Left lung (tissue), 10 donors: ENCODE data around the gene BLOC1S5. TPM values are rescaled to one million over a fixed set of nuclear protein-coding genes. Genes with fewer than 3 reads are reported as not detected.

Experiments used
- ATAC-seq: fragments of 200-7000 bp; cut with Tn5 transposase; one replicate; pipeline ENCODE4 v1.9.1; 2020; ENCODE audit warnings: moderate library complexity
- DNase-seq, 4 donors: peaks; one replicate each; pipeline ENCODE4 v3.0.0-alpha.2; 2013 to 2020
- H3K27ac ChIP-seq, 2 donors: fragments of 200-600 bp; sonication (generic) in 1 of 2; one replicate each; pipeline versions ENCODE4 v1.5.0 to v1.8.0; 2020 to 2021
- H3K27me3 ChIP-seq, 2 donors: fragments of 200-600 bp; sonication (generic) in 1 of 2; one replicate each; pipeline versions ENCODE4 v1.5.0 to v1.8.0; 2020 to 2021
- H3K36me3 ChIP-seq, 2 donors: fragments of 200-600 bp; sonication (generic) in 1 of 2; one replicate each; pipeline versions ENCODE4 v1.5.0 to v1.8.0; 2020 to 2021
- H3K4me1 ChIP-seq, 2 donors: fragments of 200-600 bp; one replicate each; pipeline ENCODE4 v1.8.0; 2021
- H3K4me3 ChIP-seq, 2 donors: fragments of 200-600 bp; sonication (generic) in 1 of 2; one replicate each; pipeline versions ENCODE4 v1.5.0 to v1.8.0; 2020 to 2021; ENCODE audit warnings: mild to moderate bottlenecking in 1 of 2
- H3K9me3 ChIP-seq, 2 donors: fragments of 200-600 bp; sonication (generic) in 1 of 2; one replicate each; pipeline versions ENCODE4 v1.5.0 to v1.8.0; 2020 to 2021
- intact Hi-C, 2 donors: fragments of 100-400 bp; cut with DNase I; formaldehyde crosslinking; loops; one replicate each; pipeline versions ENCODE4 v1.11.2 to v1.14.2; 2022
- polyA plus RNA-seq, 6 donors: library from polyadenylated mRNA; unstranded; fragments of 120-200 nt; gene quantifications; one replicate each; pipeline ENCODE4 v1.2.1, GENCODE V29; 2013; ENCODE audit not compliant: insufficient read length in 6 of 6
- total RNA-seq, 2 donors: library from RNA; stranded (reverse); fragmentation: NEBNext Ultra II Directional; extraction: Animal tissue kit (Norgen Biotek cat#: 25700); gene quantifications; one replicate each; pipeline ENCODE4 v1.2.1, GENCODE V29; 2021
- TF ChIP-seq, protein P1 (sequence below), 2 donors: fragments of 200-600 bp; sonication (generic) in 1 of 2; IDR thresholded peaks; one replicate each; pipeline versions ENCODE4 v1.5.0 to v1.8.0; 2021; ENCODE audit warnings: antibody characterized with exemption in 2 of 2
- donor health status: DM: no; HTN: yes; CAD: no.
- donor health status: DM: no; HTN: no; CAD: no.

BLOC1S5 gene
- total and polyA plus RNA-seq, 8 donors, result 10.8 to 22.6 (median 18.7) TPM

DNA sequence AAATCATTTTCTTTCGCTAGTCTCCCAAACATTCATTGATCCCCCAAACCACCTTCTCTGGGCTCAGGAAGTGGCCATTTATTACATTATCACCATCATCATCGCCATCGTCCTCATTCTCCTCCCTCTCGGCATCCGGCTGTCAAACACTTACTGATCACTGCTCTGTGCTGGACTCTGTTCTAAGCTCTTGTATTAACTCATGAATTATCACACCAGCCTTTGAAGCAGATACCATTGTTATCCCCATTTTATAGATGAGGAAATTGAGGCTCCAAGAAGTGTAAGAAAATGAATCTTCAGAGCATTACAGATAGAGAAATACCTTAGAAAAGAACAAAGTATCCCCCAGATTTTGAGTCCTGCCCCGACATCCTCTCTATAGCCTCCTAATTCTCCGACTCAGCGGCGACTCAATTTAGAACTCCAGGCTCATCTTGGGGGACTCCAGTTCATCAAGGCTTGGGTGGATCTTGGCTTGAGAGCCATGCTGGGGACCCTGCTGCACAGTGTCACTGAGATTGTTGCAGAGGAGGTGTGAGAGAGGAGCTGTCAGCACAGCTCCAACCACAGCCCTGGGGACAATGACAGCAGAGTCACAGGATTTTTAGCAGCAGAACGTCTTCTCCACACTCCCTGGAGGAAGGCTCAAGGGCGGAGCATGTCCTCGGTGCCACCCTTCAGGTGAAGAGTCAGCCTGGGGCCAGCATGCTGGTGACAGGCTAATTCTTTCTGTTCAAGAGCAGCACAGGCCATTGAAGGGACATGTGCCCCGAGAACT, 44.8 kb upstream of the BLOC1S5 start:
- no peak overlapping the region for H3K27ac ChIP-seq
- TF ChIP-seq, protein P1, sequence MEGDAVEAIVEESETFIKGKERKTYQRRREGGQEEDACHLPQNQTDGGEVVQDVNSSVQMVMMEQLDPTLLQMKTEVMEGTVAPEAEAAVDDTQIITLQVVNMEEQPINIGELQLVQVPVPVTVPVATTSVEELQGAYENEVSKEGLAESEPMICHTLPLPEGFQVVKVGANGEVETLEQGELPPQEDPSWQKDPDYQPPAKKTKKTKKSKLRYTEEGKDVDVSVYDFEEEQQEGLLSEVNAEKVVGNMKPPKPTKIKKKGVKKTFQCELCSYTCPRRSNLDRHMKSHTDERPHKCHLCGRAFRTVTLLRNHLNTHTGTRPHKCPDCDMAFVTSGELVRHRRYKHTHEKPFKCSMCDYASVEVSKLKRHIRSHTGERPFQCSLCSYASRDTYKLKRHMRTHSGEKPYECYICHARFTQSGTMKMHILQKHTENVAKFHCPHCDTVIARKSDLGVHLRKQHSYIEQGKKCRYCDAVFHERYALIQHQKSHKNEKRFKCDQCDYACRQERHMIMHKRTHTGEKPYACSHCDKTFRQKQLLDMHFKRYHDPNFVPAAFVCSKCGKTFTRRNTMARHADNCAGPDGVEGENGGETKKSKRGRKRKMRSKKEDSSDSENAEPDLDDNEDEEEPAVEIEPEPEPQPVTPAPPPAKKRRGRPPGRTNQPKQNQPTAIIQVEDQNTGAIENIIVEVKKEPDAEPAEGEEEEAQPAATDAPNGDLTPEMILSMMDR (IDR thresholded peaks at IDR 0.05), result no peak
- peaks cover 0 to 5% of the 10 kb centered on the region in 2 donors for H3K27me3 ChIP-seq
- no peaks in the 10 kb centered on the region for H3K36me3 ChIP-seq
- ATAC-seq (no peak), DNase-seq (no peak)
- intact Hi-C loops, result no loop called here
- no peak overlapping the region for H3K4me3 ChIP-seq
- no peaks in the 10 kb centered on the region for H3K4me1 ChIP-seq
- H3K9me3 ChIP-seq, result no peaks in the 10 kb centered on the region

DNA sequence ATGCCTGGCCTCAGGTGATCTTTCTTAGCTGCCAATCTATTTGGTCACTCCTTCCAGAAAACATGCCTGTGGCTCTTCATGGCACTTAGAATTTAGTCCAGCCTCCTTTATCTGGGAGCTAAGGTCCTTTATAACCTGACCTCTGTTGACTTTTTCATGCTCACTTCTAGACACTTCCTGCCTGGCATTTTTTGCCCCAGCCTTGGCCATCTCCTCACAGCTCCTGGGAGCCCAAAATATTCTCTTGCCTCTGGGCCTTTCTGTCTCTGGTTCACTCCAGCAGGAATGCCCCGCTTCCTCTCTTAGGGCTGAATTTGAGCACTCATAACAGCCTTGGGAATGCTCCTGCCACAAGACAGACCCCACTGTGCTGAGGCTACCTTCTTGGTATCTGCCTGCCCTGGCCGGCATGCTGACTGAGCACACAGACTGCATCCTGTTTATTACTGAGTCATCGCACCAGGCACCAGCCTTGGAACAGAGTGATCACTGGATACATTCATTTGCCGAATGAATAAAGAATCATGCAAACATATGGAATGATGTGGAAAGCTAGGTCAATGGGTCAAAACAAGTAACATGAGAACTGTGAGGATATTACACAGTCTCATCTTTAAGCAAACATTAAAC, 44.0 kb upstream of the BLOC1S5 start:
- intact Hi-C loops, result no loop called here
- TF ChIP-seq, protein P1 (IDR thresholded peaks at IDR 0.05), result no peak
- no peaks in the 10 kb centered on the region for H3K9me3 ChIP-seq
- no peak for DNase-seq
- H3K27me3 ChIP-seq, result peaks cover 0 to 5% of the 10 kb centered on the region in 2 donors
- no peaks in the 10 kb centered on the region for H3K36me3 ChIP-seq
- peak; percentile 40 for ATAC-seq
- H3K4me1 ChIP-seq, result peaks cover 0 to under 1% of the 10 kb centered on the region in 2 donors
- H3K4me3 ChIP-seq, result no peak overlapping the region
- no peak overlapping the region for H3K27ac ChIP-seq

DNA sequence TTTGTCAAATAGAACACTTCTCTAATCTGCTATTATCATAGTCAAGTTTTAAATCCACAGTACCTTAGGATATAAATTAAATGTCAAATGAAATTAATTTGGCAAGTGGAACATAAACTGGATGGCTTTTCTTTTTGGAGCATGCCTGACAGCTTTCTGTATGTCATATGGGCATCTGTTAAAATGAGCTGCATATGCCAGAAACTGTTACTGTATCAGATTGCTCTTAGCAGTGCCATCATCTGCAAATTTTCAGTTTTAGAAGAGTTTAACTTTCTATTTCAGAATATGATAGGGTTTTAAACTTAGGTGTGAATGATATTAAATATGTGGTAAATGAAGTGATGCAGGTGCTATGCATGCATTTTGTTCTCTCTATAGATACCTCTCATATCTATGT, 41.6 kb upstream of the BLOC1S5 start:
- no peak overlapping the region for H3K4me3 ChIP-seq
- no peaks in the 10 kb centered on the region for H3K36me3 ChIP-seq
- H3K27me3 ChIP-seq, result peaks cover 0 to 5% of the 10 kb centered on the region in 2 donors
- TF ChIP-seq, protein P1 (IDR thresholded peaks at IDR 0.05), result no peak
- no peak for ATAC-seq
- no peak overlapping the region for H3K27ac ChIP-seq
- intact Hi-C loops, result no loop called here
- H3K9me3 ChIP-seq, result no peaks in the 10 kb centered on the region
- H3K4me1 ChIP-seq, result peaks cover 11% of the 10 kb centered on the region in 2 donors
- no peak for DNase-seq

DNA sequence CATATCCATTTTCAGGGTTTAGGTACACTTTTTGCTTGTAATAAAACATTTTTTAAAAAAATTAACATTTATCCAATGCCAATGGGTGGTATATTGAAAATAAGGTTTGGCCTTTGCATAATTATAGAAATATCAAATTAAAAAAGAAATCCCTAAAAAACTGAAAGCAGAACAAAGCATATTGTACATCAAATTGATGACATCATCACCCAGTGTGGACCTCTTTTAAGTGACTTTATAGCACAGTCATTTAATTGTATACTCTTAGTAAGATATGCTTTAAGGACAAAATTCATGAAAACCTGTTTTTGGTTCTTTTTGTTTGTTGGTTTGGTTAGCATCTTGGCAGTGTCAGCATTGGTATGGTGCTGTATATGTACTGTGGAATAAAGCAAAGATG, 39.5 kb upstream of the BLOC1S5 start:
- intact Hi-C loops, result no loop called here
- no peak overlapping the region for H3K27ac ChIP-seq
- ATAC-seq (no peak), DNase-seq (no peak)
- TF ChIP-seq, protein P1 (IDR thresholded peaks at IDR 0.05), result no peak
- H3K4me3 ChIP-seq, result no peak overlapping the region
- no peaks in the 10 kb centered on the region for H3K9me3 ChIP-seq
- no peaks in the 10 kb centered on the region for H3K36me3 ChIP-seq
- H3K27me3 ChIP-seq, result peaks cover 0 to 5% of the 10 kb centered on the region in 2 donors
- peaks cover 11 to 19% of the 10 kb centered on the region in 2 donors for H3K4me1 ChIP-seq
